Mesendoderm (in vitro differentiated cells): ENCODE data around the gene IL2RA.

Experiments
- DNase-seq: peaks from one replicate; pipeline ENCODE4 v3.0.0; 2013
- H2AK5ac ChIP-seq: 2 replicates; pipeline ENCODE4 v1.6.1; 2013; ENCODE audit warnings: low read length, inconsistent platforms
- H2BK120ac ChIP-seq: 2 replicates; pipeline ENCODE4 v1.6.1; 2013; ENCODE audit warnings: low read depth, mild to moderate bottlenecking, low read length, moderate library complexity, mixed read lengths
- H2BK15ac ChIP-seq: replicated peaks from 2 replicates; pipeline ENCODE4 v1.6.1; 2013; ENCODE audit warnings: low read depth, mild to moderate bottlenecking, moderate library complexity
- H2BK5ac ChIP-seq: 2 replicates; pipeline ENCODE4 v1.6.1; 2013; ENCODE audit warnings: low read length, inconsistent platforms
- H3K18ac ChIP-seq: 2 replicates; pipeline ENCODE4 v1.6.1; 2013; ENCODE audit warnings: mild to moderate bottlenecking, low read length, mixed read lengths
- H3K23ac ChIP-seq: one replicate; pipeline ENCODE4 v1.6.1; 2013; ENCODE audit warnings: low read length
- H3K27ac ChIP-seq: 2 replicates; pipeline ENCODE4 v1.5.1; 2013; ENCODE audit warnings: low read depth, mild to moderate bottlenecking, inconsistent platforms, low read length, moderate library complexity
- H3K27me3 ChIP-seq: 2 replicates; pipeline ENCODE4 v1.6.1; 2013; ENCODE audit warnings: low read length, control low read depth, mild to moderate bottlenecking, inconsistent platforms; ENCODE audit not compliant: insufficient read depth, poor library complexity
- H3K36me3 ChIP-seq: 2 replicates; pipeline ENCODE4 v1.6.1; 2013; ENCODE audit warnings: low read length, inconsistent platforms; ENCODE audit not compliant: control insufficient read depth, insufficient read depth
- H3K4ac ChIP-seq: one replicate; pipeline ENCODE4 v1.6.1; 2013; ENCODE audit warnings: low read depth, mild to moderate bottlenecking, low read length, moderate library complexity
- H3K4me1 ChIP-seq: 2 replicates; pipeline ENCODE4 v1.6.1; 2013; ENCODE audit warnings: low read depth, low read length, inconsistent platforms; ENCODE audit not compliant: control insufficient read depth
- H3K4me2 ChIP-seq: 2 replicates; pipeline ENCODE4 v1.6.1; 2013; ENCODE audit warnings: low read length
- H3K4me3 ChIP-seq: 2 replicates; pipeline ENCODE4 v1.5.1; 2013; ENCODE audit warnings: mild to moderate bottlenecking, low read length
- H3K56ac ChIP-seq: one replicate; pipeline ENCODE4 v1.6.1; 2013; ENCODE audit warnings: low read length
- H3K79me1 ChIP-seq: 2 replicates; pipeline ENCODE4 v1.6.1; 2013; ENCODE audit warnings: low read length, inconsistent platforms
- H3K79me2 ChIP-seq: 2 replicates; pipeline ENCODE4 v1.6.1; 2013; ENCODE audit warnings: mild to moderate bottlenecking, low read length; ENCODE audit not compliant: control insufficient read depth, insufficient read depth
- H3K9ac ChIP-seq: 2 replicates; pipeline ENCODE4 v1.6.1; 2013; ENCODE audit warnings: low read length, inconsistent platforms
- H4K5ac ChIP-seq: one replicate; pipeline ENCODE4 v1.6.1; 2013; ENCODE audit warnings: low read length
- H4K8ac ChIP-seq: one replicate; pipeline ENCODE4 v1.6.1; 2013; ENCODE audit warnings: low read depth, mild to moderate bottlenecking, control low read depth, low read length, moderate library complexity
- WGBS: extraction: QIAGEN DNeasy Blood & Tissue Kit; methylation state at CpG from one replicate; pipeline ENCODE4 v1.1.7; 2013; ENCODE audit warnings: low lambda C conversion rate, missing lambda C conversion rate; ENCODE audit not compliant: insufficient coverage; ENCODE audit errors: extremely low coverage; 5-methylcytosine and 5-hydroxymethylcytosine counted together

Gene IL2RA

DNA sequence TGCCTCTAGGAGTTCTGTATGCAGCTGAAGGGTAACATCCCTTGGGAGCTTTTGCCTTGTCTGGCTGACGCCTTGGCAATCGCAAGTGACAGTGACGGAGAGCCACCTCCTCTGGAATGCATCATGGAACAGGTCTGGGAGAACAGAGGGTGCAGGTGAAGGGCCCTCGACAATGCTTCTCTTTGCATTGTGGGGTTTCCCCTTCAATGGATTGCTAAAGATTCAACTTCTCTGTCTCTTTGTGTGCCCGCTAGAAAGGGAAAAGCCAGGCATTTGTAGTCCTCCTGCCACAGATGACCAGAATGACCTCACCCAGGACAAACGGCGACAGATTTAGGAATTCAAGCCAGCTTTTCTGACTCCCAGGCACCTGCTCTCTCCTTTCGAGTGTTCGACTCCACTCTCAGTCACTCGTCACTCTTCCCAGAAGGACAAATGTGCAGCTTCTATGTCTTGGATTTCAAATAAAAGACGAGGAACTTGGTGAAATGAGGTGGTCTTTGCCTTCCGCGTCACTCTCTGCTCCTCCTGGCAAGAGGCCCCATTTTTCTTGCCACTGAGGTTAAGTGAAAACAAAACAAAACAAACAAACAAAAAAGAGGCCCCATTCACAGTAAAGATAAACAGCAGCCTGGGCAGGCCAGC, 26.1 kb downstream of the IL2RA start:
- Histone ChIP-seq H3K4ac (no peak overlapping the region), H2AK5ac (no peak overlapping the region), H2BK120ac (no peak overlapping the region), H3K23ac (no peak overlapping the region), H3K4me3 (no peak overlapping the region), H3K79me2 (no peaks in the 10 kb centered on the region), H3K79me1 (no peaks in the 10 kb centered on the region), H3K27ac (no peak overlapping the region), H3K4me1 (no peaks in the 10 kb centered on the region), H3K27me3 (no peaks in the 10 kb centered on the region), H3K36me3 (no peaks in the 10 kb centered on the region), H3K9ac (no peak overlapping the region), H4K5ac (no peak overlapping the region), H2BK15ac (no peak overlapping the region), H3K56ac (no peak overlapping the region), H3K4me2 (no peak overlapping the region), H3K18ac (no peak overlapping the region), H4K8ac (no peak overlapping the region), H2BK5ac (no peak overlapping the region)
- WGBS = no CpG with 5 or more reads among the region's 13 CpGs
- no peak for DNase-seq

DNA sequence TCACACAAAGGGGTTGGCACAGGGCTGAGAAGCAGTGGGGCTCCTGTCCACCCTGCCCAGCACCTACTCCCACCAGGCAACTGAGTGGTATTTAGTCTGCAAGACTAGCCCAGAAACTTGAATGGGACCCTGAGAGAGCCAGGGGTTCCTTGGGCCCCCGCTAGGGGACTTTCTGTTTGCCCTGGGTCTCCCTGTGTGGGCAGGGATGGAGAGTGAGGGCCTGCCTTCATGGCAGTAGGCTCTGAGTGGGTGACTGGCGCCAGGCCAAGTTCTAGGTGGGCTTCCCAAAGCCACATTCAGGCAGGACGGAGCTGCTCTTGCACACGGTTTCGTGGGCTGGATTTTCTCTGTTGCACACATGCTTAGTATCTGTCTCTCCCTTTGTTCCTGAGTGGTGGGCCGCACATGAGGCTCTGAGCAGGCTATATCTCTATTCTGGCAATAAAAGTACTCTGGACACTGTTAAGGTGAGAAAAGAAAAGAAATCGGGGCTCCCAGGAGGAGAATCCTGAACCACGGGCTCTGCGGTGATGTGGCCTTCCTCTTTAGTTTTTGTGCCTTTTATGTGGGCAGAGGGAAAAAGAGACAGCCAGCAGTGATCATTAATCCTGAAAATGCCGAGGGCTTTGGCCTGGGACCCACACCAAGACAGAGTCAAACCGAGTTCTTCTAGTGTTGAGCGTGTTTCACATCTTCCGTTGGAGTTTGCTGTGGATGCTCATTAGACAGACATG, 26.9 kb downstream of the IL2RA start:
- Histone ChIP-seq H3K79me2 (no peaks in the 10 kb centered on the region), H3K79me1 (no peaks in the 10 kb centered on the region)
- no CpG with 5 or more reads among the region's 13 CpGs for WGBS

GRCh38 chr10:6034371-6034770, 27.8 kb downstream of the IL2RA start:
- no peak overlapping the region for H3K9ac ChIP-seq
- no peak overlapping the region for H4K5ac ChIP-seq
- no peak overlapping the region for H2BK120ac ChIP-seq
- no peak overlapping the region for H3K4ac ChIP-seq
- no peaks in the 10 kb centered on the region for H3K36me3 ChIP-seq
- no peak overlapping the region for H3K4me2 ChIP-seq
- no peak overlapping the region for H2BK5ac ChIP-seq
- H3K23ac ChIP-seq = no peak overlapping the region
- no CpG with 5 or more reads among the region's 1 CpG for WGBS
- H4K8ac ChIP-seq = no peak overlapping the region
- no peak overlapping the region for H3K27ac ChIP-seq
- no peak overlapping the region for H3K56ac ChIP-seq
- no peak overlapping the region for H3K18ac ChIP-seq
- H3K4me1 ChIP-seq = no peaks in the 10 kb centered on the region
- H2AK5ac ChIP-seq = no peak overlapping the region
- DNase-seq = no peak
- H3K27me3 ChIP-seq = no peaks in the 10 kb centered on the region
- no peak overlapping the region for H2BK15ac ChIP-seq
- H3K79me1 ChIP-seq = no peaks in the 10 kb centered on the region
- no peak overlapping the region for H3K4me3 ChIP-seq
- H3K79me2 ChIP-seq = no peaks in the 10 kb centered on the region

More for the DNA sequence above, 26.9 kb downstream of the IL2RA start:
- H3K23ac ChIP-seq = no peak overlapping the region
- no peak overlapping the region for H2BK120ac ChIP-seq
- no peak overlapping the region for H3K4ac ChIP-seq
- DNase-seq = no peak
- no peaks in the 10 kb centered on the region for H3K4me1 ChIP-seq
- no peak overlapping the region for H3K4me2 ChIP-seq
- no peak overlapping the region for H4K8ac ChIP-seq
- no peak overlapping the region for H4K5ac ChIP-seq
- H3K4me3 ChIP-seq = no peak overlapping the region
- no peak overlapping the region for H3K56ac ChIP-seq
- no peaks in the 10 kb centered on the region for H3K27me3 ChIP-seq
- no peak overlapping the region for H3K18ac ChIP-seq
- no peak overlapping the region for H2BK5ac ChIP-seq
- H2BK15ac ChIP-seq = no peak overlapping the region
- no peak overlapping the region for H2AK5ac ChIP-seq
- no peak overlapping the region for H3K9ac ChIP-seq
- no peak overlapping the region for H3K27ac ChIP-seq
- H3K36me3 ChIP-seq = no peaks in the 10 kb centered on the region

DNA sequence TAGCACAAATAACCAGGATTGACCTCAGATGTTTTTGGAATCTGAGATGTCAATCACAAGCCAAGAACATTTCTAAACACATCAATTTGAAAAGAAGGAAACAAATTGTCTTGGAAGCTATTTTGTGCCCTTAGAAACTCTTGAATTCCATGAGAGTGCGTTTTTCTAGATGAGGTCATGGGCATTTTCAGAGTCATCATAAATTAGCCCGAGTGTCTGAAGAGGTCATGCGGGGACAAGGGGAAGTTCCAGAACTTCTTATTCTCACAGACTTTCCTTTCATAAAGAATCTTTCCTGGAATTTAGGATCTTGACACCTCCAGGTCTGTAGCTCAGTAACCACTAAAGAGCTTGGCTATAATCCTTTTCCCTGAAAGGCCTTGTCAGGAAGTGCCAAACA, 28.2 kb downstream of the IL2RA start:
- H3K4me1 ChIP-seq = no peaks in the 10 kb centered on the region
- no peak overlapping the region for H3K4ac ChIP-seq
- H3K36me3 ChIP-seq = no peaks in the 10 kb centered on the region
- H3K23ac ChIP-seq = no peak overlapping the region
- DNase-seq = no peak
- H3K27ac ChIP-seq = no peak overlapping the region
- no peak overlapping the region for H4K8ac ChIP-seq
- no CpG with 5 or more reads among the region's 3 CpGs for WGBS
- H3K4me2 ChIP-seq = no peak overlapping the region
- H2AK5ac ChIP-seq = no peak overlapping the region
- H3K79me1 ChIP-seq = no peaks in the 10 kb centered on the region
- H3K27me3 ChIP-seq = no peaks in the 10 kb centered on the region
- H3K4me3 ChIP-seq = no peak overlapping the region
- no peak overlapping the region for H2BK5ac ChIP-seq
- no peaks in the 10 kb centered on the region for H3K79me2 ChIP-seq
- no peak overlapping the region for H3K18ac ChIP-seq
- no peak overlapping the region for H3K9ac ChIP-seq
- H4K5ac ChIP-seq = no peak overlapping the region
- no peak overlapping the region for H2BK120ac ChIP-seq
- no peak overlapping the region for H3K56ac ChIP-seq
- H2BK15ac ChIP-seq = no peak overlapping the region

GRCh38 chr10:6030940-6031339, 31.2 kb downstream of the IL2RA start:
- Histone ChIP-seq H3K4me2 (no peak overlapping the region), H2BK120ac (no peak overlapping the region), H3K4ac (no peak overlapping the region), H3K4me1 (no peaks in the 10 kb centered on the region), H3K4me3 (no peak overlapping the region), H3K36me3 (no peaks in the 10 kb centered on the region), H3K27ac (no peak overlapping the region), H2BK15ac (no peak overlapping the region), H2BK5ac (no peak overlapping the region), H3K56ac (no peak overlapping the region), H4K8ac (no peak overlapping the region), H3K79me1 (no peaks in the 10 kb centered on the region), H3K9ac (no peak overlapping the region), H3K23ac (no peak overlapping the region), H3K79me2 (no peaks in the 10 kb centered on the region), H2AK5ac (no peak overlapping the region), H3K27me3 (no peaks in the 10 kb centered on the region), H3K18ac (no peak overlapping the region), H4K5ac (no peak overlapping the region)
- no peak for DNase-seq

GRCh38 chr10:6030217-6030616, 31.9 kb downstream of the IL2RA start:
- DNase-seq = no peak
- H3K36me3 ChIP-seq = no peaks in the 10 kb centered on the region
- H3K4me3 ChIP-seq = no peak overlapping the region
- H3K23ac ChIP-seq = no peak overlapping the region
- H3K56ac ChIP-seq = no peak overlapping the region
- H2AK5ac ChIP-seq = no peak overlapping the region
- no peak overlapping the region for H4K8ac ChIP-seq
- H3K4ac ChIP-seq = no peak overlapping the region
- no CpG with 5 or more reads among the region's 7 CpGs for WGBS
- H3K4me1 ChIP-seq = no peaks in the 10 kb centered on the region
- H2BK5ac ChIP-seq = no peak overlapping the region
- no peak overlapping the region for H3K18ac ChIP-seq
- no peaks in the 10 kb centered on the region for H3K79me1 ChIP-seq
- H4K5ac ChIP-seq = no peak overlapping the region
- H2BK120ac ChIP-seq = no peak overlapping the region
- H3K9ac ChIP-seq = no peak overlapping the region
- no peak overlapping the region for H3K27ac ChIP-seq
- H3K79me2 ChIP-seq = no peaks in the 10 kb centered on the region
- no peaks in the 10 kb centered on the region for H3K27me3 ChIP-seq
- no peak overlapping the region for H3K4me2 ChIP-seq
- no peak overlapping the region for H2BK15ac ChIP-seq
